ENCODE results near the gene APCDD1L. TPM values are rescaled to one million over a fixed set of nuclear protein-coding genes. Genes with fewer than 3 reads are reported as not detected.

APCDD1L gene
- total RNA-seq, 4 donors from 2014 or later = 0.23 to 1.2 (median 1.1) TPM

DNA sequence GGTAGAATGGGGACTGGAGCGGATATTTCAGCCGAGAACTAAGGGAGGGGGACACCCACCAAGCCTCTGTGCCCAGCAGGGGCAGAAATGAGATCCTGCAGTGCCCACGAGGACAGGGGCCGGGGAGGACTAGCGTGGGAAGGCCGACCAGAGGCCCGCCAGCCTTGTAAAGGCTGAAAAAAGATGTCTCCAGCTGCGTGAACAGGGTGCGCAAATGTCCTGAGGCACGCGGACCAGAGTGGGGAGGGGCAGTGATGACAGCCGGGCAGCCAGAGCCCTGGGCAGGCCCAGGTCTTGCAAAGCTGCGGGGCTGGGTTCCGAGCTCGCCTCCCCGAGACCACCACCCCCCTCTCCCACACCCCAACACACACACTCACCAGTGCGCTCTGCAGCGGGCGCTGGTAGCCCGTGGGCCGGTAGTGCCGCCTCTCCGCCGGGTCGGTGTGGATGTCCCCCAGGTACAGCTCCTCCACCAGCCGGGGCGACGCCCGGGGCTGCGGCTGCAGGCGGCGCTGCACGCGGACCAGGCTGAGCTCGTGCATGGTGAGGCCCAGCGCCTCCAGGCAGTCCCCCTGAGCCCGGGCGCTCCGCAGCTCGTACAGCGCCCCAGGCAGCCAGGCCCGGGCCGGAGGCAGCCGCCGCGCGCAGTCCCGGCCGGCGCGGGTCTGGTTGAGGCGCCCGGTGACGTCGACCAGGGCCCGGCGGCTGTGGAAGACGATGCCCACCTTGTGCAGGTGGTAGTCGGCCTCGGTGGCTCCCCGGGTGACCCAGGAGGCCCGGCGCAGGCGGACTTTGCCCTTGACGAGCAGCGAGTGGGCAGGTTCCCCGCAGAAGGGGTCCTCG lies 48.2 kb downstream of the APCDD1L start:
- no peak for DNase-seq (ENCODE audit: low spot score in 2 of 2)
- H3K27me3 ChIP-seq = no peaks in the 10 kb centered on the region
- TF ChIP-seq POLR2AphosphoS5 (IDR thresholded peaks at IDR 0.05) = no peak
- TF ChIP-seq POLR2A (IDR thresholded peaks at IDR 0.05) = no peak
- TF ChIP-seq, protein P1, sequence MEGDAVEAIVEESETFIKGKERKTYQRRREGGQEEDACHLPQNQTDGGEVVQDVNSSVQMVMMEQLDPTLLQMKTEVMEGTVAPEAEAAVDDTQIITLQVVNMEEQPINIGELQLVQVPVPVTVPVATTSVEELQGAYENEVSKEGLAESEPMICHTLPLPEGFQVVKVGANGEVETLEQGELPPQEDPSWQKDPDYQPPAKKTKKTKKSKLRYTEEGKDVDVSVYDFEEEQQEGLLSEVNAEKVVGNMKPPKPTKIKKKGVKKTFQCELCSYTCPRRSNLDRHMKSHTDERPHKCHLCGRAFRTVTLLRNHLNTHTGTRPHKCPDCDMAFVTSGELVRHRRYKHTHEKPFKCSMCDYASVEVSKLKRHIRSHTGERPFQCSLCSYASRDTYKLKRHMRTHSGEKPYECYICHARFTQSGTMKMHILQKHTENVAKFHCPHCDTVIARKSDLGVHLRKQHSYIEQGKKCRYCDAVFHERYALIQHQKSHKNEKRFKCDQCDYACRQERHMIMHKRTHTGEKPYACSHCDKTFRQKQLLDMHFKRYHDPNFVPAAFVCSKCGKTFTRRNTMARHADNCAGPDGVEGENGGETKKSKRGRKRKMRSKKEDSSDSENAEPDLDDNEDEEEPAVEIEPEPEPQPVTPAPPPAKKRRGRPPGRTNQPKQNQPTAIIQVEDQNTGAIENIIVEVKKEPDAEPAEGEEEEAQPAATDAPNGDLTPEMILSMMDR (IDR thresholded peaks at IDR 0.05) = no peak
- no peak for TF ChIP-seq EP300 (IDR thresholded peaks at IDR 0.05)
- no peaks in the 10 kb centered on the region for H3K9me3 ChIP-seq
- no peak overlapping the region for H3K4me3 ChIP-seq
- H3K27ac ChIP-seq = no peak overlapping the region
- no peaks in the 10 kb centered on the region for H3K4me1 ChIP-seq
- WGBS = 86% methylated on average over 12 of the region's 68 CpGs
- no peaks in the 10 kb centered on the region for H3K36me3 ChIP-seq

- no peak overlapping the region for H3K27ac ChIP-seq
- WGBS = 94% methylated on average over 21 of the region's 27 CpGs
- TF ChIP-seq EP300 (IDR thresholded peaks at IDR 0.05) (no peak), POLR2A (IDR thresholded peaks at IDR 0.05) (no peak), POLR2AphosphoS5 (IDR thresholded peaks at IDR 0.05) (no peak)
- TF ChIP-seq, protein P1 (IDR thresholded peaks at IDR 0.05) = no peak
These were observed 49.0 kb downstream of the APCDD1L start for GRCh38 chr20:58466095-58466708.

DNA sequence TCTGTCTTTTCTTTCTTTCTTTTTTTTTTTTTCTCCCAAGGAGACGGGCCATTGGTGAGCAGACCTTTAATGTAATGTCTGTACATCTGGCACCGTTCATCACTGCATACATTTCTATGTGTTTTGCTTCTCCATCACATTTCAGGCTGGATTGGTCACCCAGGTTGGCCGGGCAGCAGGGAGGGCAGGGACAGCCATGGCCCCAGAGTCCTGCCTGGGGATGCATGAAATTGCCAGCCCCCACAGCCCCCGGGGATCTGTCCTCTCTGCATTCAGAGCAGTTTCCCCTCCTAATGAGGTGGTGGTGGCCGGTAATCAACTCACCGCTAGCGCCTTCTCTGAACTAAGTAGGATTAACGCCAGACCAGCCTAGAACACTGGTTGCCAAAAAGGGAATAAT lies 50.4 kb downstream of the APCDD1L start:
- DNase-seq (ENCODE audit: low spot score in 2 of 2) = no peak
- WGBS = 62% methylated on average over 7 of the region's 8 CpGs
- Histone ChIP-seq H3K9me3 (no peaks in the 10 kb centered on the region), H3K4me3 (no peak overlapping the region), H3K4me1 (no peaks in the 10 kb centered on the region), H3K27me3 (no peaks in the 10 kb centered on the region), H3K36me3 (no peaks in the 10 kb centered on the region), H3K27ac (no peak overlapping the region)
- TF ChIP-seq POLR2AphosphoS5 (IDR thresholded peaks at IDR 0.05) (no peak), EP300 (IDR thresholded peaks at IDR 0.05) (no peak), POLR2A (IDR thresholded peaks at IDR 0.05) (no peak)
- TF ChIP-seq, protein P1 (IDR thresholded peaks at IDR 0.05) = no peak

More at GRCh38 chr20:58466095-58466708, 49.0 kb downstream of the APCDD1L start:
- no peak for DNase-seq (ENCODE audit: low spot score in 2 of 2)
- no peaks in the 10 kb centered on the region for H3K9me3 ChIP-seq
- H3K4me3 ChIP-seq = no peak overlapping the region
- no peaks in the 10 kb centered on the region for H3K36me3 ChIP-seq
- no peaks in the 10 kb centered on the region for H3K4me1 ChIP-seq
- H3K27me3 ChIP-seq = no peaks in the 10 kb centered on the region

GRCh38 chr20:58463256-58463655 lies 51.9 kb downstream of the APCDD1L start:
- DNase-seq (ENCODE audit: low spot score in 2 of 2) = no peak
- Histone ChIP-seq H3K4me1 (no peaks in the 10 kb centered on the region), H3K4me3 (no peak overlapping the region), H3K27ac (no peak overlapping the region), H3K36me3 (no peaks in the 10 kb centered on the region), H3K9me3 (no peaks in the 10 kb centered on the region), H3K27me3 (no peaks in the 10 kb centered on the region)
- 70% methylated on average over 10 of the region's 10 CpGs for WGBS
- TF ChIP-seq, protein P1 (IDR thresholded peaks at IDR 0.05) = no peak
- TF ChIP-seq POLR2AphosphoS5 (IDR thresholded peaks at IDR 0.05) = no peak
- no peak for TF ChIP-seq POLR2A (IDR thresholded peaks at IDR 0.05)
- no peak for TF ChIP-seq EP300 (IDR thresholded peaks at IDR 0.05)

GRCh38 chr20:58461899-58462298 lies 53.3 kb downstream of the APCDD1L start:
- Histone ChIP-seq H3K9me3 (no peaks in the 10 kb centered on the region), H3K4me1 (no peaks in the 10 kb centered on the region), H3K36me3 (no peaks in the 10 kb centered on the region), H3K27ac (no peak overlapping the region), H3K4me3 (no peak overlapping the region), H3K27me3 (no peaks in the 10 kb centered on the region)
- no peak for TF ChIP-seq POLR2A (IDR thresholded peaks at IDR 0.05)
- TF ChIP-seq, protein P1 (IDR thresholded peaks at IDR 0.05) = no peak
- TF ChIP-seq POLR2AphosphoS5 (IDR thresholded peaks at IDR 0.05) = no peak
- 78% methylated on average over 6 of the region's 6 CpGs for WGBS
- no peak for DNase-seq (ENCODE audit: low spot score in 2 of 2)

Data from suprapubic skin (tissue), 4 donors.